NT2/D1 (cell line): ENCODE measurements around the gene KIR3DL2.
"Not testable (repeated sequence)": the region's sequence is repeated elsewhere in the genome, so short reads cannot be mapped to it uniquely, and the experiment has no call there.

Experiments used
- DNase-seq: peaks from one replicate; pipeline ENCODE4 v3.0.0-alpha.2; 2011; ENCODE audit warnings: low read depth, low spot score
- H3K27me3 ChIP-seq: 2 replicates; pipeline ENCODE4 v1.6.0; 2011; ENCODE audit warnings: mild to moderate bottlenecking; ENCODE audit not compliant: insufficient read length, insufficient read depth
- H3K36me3 ChIP-seq: 2 replicates; pipeline ENCODE4 v1.6.1; 2011; ENCODE audit warnings: mild to moderate bottlenecking, low read length, mixed read lengths; ENCODE audit not compliant: insufficient read depth, insufficient read length
- H3K4me1 ChIP-seq: 2 replicates; pipeline ENCODE4 v1.5.1; 2011; ENCODE audit not compliant: insufficient read depth, insufficient read length
- H3K4me3 ChIP-seq: 2 replicates; pipeline ENCODE4 v1.5.1; 2011; ENCODE audit warnings: low read depth; ENCODE audit not compliant: insufficient read length
- H3K9ac ChIP-seq: 2 replicates; pipeline ENCODE4 v1.6.0; 2011; ENCODE audit warnings: low read depth; ENCODE audit not compliant: insufficient read length
- H3K9me3 ChIP-seq: 2 replicates; pipeline ENCODE4 v1.5.1; 2011; ENCODE audit warnings: mild to moderate bottlenecking, low read length; ENCODE audit not compliant: insufficient read depth
- SUZ12 ChIP-seq: IDR thresholded peaks from 2 replicates; pipeline ENCODE4 v1.6.1; 2011; ENCODE audit not compliant: insufficient read length, insufficient read depth; ENCODE audit errors: extremely low read depth
- YY1 ChIP-seq: IDR thresholded peaks from 2 replicates; pipeline ENCODE4 v1.6.1; 2011; ENCODE audit not compliant: insufficient read length, insufficient read depth
- ZNF274 ChIP-seq: IDR thresholded peaks from 2 replicates; pipeline ENCODE4 v1.6.1; 2011; ENCODE audit warnings: mild to moderate bottlenecking, low read depth, low read length

KIR3DL2 gene

GRCh38 chr19:54817670-54818536 is 32.3 kb upstream of the KIR3DL2 start:
- H3K4me1 ChIP-seq = no peaks in the 10 kb centered on the region
- H3K9me3 ChIP-seq = no peaks in the 10 kb centered on the region
- no peak overlapping the region for H3K4me3 ChIP-seq
- H3K36me3 ChIP-seq = no peaks in the 10 kb centered on the region
- no peak for DNase-seq
- peaks cover 31% of the 10 kb centered on the region for H3K27me3 ChIP-seq
- no peak for TF ChIP-seq YY1
- TF ChIP-seq ZNF274 = no peak
- no peak for TF ChIP-seq SUZ12
- no peak overlapping the region for H3K9ac ChIP-seq

- H3K4me1 ChIP-seq, H3K4me3 ChIP-seq, DNase-seq, H3K9me3 ChIP-seq, H3K36me3 ChIP-seq, H3K9ac ChIP-seq: not testable (repeated sequence)
- peaks cover 23% of the 10 kb centered on the region for H3K27me3 ChIP-seq
These were observed 25.8 kb upstream of the KIR3DL2 start for GRCh38 chr19:54824416-54824815.

GRCh38 chr19:54825326-54825725 is 24.9 kb upstream of the KIR3DL2 start:
- H3K9ac ChIP-seq, H3K4me3 ChIP-seq, DNase-seq, H3K36me3 ChIP-seq, H3K4me1 ChIP-seq, H3K9me3 ChIP-seq: not testable (repeated sequence)
- peaks cover 16% of the 10 kb centered on the region for H3K27me3 ChIP-seq

GRCh38 chr19:54828064-54828463 is 22.2 kb upstream of the KIR3DL2 start:
- H3K9me3 ChIP-seq, H3K9ac ChIP-seq, H3K36me3 ChIP-seq, DNase-seq, H3K4me1 ChIP-seq, H3K27me3 ChIP-seq, H3K4me3 ChIP-seq: not testable (repeated sequence)

- not testable (repeated sequence) for H3K4me3 ChIP-seq, H3K36me3 ChIP-seq, DNase-seq, H3K9me3 ChIP-seq, H3K4me1 ChIP-seq, H3K27me3 ChIP-seq, H3K9ac ChIP-seq
These were observed 17.7 kb upstream of the KIR3DL2 start, which contains the start of gene KIR2DS4 for GRCh38 chr19:54832496-54832895. Gene KIR2DS4, plus strand, starts transcription at chr19:54832676.

GRCh38 chr19:54835126-54835525 is 15.1 kb upstream of the KIR3DL2 start:
- not testable (repeated sequence) for H3K9me3 ChIP-seq, H3K27me3 ChIP-seq, H3K36me3 ChIP-seq, H3K9ac ChIP-seq, H3K4me3 ChIP-seq, H3K4me1 ChIP-seq, DNase-seq

GRCh38 chr19:54837522-54837921 is 12.7 kb upstream of the KIR3DL2 start:
- H3K4me3 ChIP-seq, H3K4me1 ChIP-seq, DNase-seq, H3K27me3 ChIP-seq, H3K9me3 ChIP-seq, H3K9ac ChIP-seq, H3K36me3 ChIP-seq: not testable (repeated sequence)

GRCh38 chr19:54843171-54843570 is 7.1 kb upstream of the KIR3DL2 start:
- H3K9me3 ChIP-seq, H3K36me3 ChIP-seq, H3K4me3 ChIP-seq, H3K27me3 ChIP-seq, H3K4me1 ChIP-seq, DNase-seq, H3K9ac ChIP-seq: not testable (repeated sequence)
